Endodermal cell (in vitro differentiated cells): ENCODE measurements around the gene TSPAN11. TPM values are rescaled to one million over a fixed set of nuclear protein-coding genes. Genes with fewer than 3 reads are reported as not detected.

ENCODE experiments used
- DNase-seq: peaks from one replicate; pipeline ENCODE4 v3.0.0-alpha.2; 2017
- H3K27ac ChIP-seq: 2 replicates; pipeline ENCODE4 v1.5.1; 2013; ENCODE audit warnings: mild to moderate bottlenecking, low read depth, low read length, moderate library complexity
- H3K27me3 ChIP-seq: 2 replicates; pipeline ENCODE4 v1.6.1; 2013; ENCODE audit warnings: mild to moderate bottlenecking, low read length, moderate library complexity; ENCODE audit not compliant: insufficient read depth, control insufficient read depth, poor library complexity, severe bottlenecking
- H3K36me3 ChIP-seq: 2 replicates; pipeline ENCODE4 v1.7.0; 2013; ENCODE audit warnings: mild to moderate bottlenecking, low read length, moderate library complexity; ENCODE audit not compliant: control insufficient read depth, insufficient read depth
- H3K4me1 ChIP-seq: one replicate; pipeline ENCODE4 v1.7.0; 2013; ENCODE audit warnings: low read length; ENCODE audit not compliant: control insufficient read depth, insufficient read depth
- H3K4me3 ChIP-seq: 2 replicates; pipeline ENCODE4 v1.5.1; 2013; ENCODE audit warnings: mild to moderate bottlenecking, low read length, moderate library complexity
- H3K9ac ChIP-seq: 2 replicates; pipeline ENCODE4 v1.6.1; 2013; ENCODE audit warnings: mild to moderate bottlenecking, low read length, moderate library complexity; ENCODE audit not compliant: poor library complexity, severe bottlenecking; ENCODE audit errors: extremely low read depth
- H3K9me3 ChIP-seq: 2 replicates; pipeline ENCODE4 v1.6.1; 2013; ENCODE audit warnings: mild to moderate bottlenecking, low read length, moderate library complexity; ENCODE audit not compliant: control insufficient read depth
- H3K27ac Mint-ChIP-seq: 2 replicates; pipeline ENCODE4 v1.8.0; 2020; ENCODE audit warnings: mixed read lengths
- H3K27me3 Mint-ChIP-seq: 2 replicates; pipeline ENCODE4 v1.8.0; 2021; ENCODE audit warnings: mild to moderate bottlenecking, mixed read lengths; ENCODE audit not compliant: insufficient read depth
- H3K36me3 Mint-ChIP-seq: 2 replicates; pipeline ENCODE4 v1.8.0; 2020; ENCODE audit warnings: low read depth, mixed read lengths
- H3K4me1 Mint-ChIP-seq: 2 replicates; pipeline ENCODE4 v1.8.0; 2020; ENCODE audit warnings: mixed read lengths
- H3K4me3 Mint-ChIP-seq: 2 replicates; pipeline ENCODE4 v1.8.0; 2020; ENCODE audit warnings: mild to moderate bottlenecking, moderate library complexity, mixed read lengths
- H3K9me3 Mint-ChIP-seq: 2 replicates; pipeline ENCODE4 v1.8.0; 2020; ENCODE audit warnings: mild to moderate bottlenecking, mixed read lengths
- WGBS, 2 experiments: methylation state at CpG; one replicate each; pipeline versions ENCODE4 v1.1.5 to v1.1.7; 2013; ENCODE audit warnings: missing lambda C conversion rate in 2 of 2, mixed read lengths in 1 of 2; ENCODE audit not compliant: insufficient coverage in 1 of 2, insufficient read length in 1 of 2; 5-methylcytosine and 5-hydroxymethylcytosine counted together
- total RNA-seq, 2 donors: library from RNA; stranded (reverse); fragmentation: NEBNext Ultra II Directional in 1 of 2; extraction: Animal tissue kit (Norgen Biotek cat#: 25700) in 1 of 2; gene quantifications; 2 replicates in 1 of 2; 3 replicates in 1 of 2; pipeline ENCODE4 v1.2.1, GENCODE V29; 2021
- TF ChIP-seq, protein P1 (sequence below): fragments of 200-600 bp; sonication (generic); conservative IDR thresholded peaks from 2 replicates; pipeline ENCODE4 v1.5.0; 2021; ENCODE audit warnings: antibody characterized with exemption, mild to moderate bottlenecking

Gene TSPAN11
- total RNA-seq, 2 donors from 2014 or later = 0.20 to 3.6 TPM

DNA sequence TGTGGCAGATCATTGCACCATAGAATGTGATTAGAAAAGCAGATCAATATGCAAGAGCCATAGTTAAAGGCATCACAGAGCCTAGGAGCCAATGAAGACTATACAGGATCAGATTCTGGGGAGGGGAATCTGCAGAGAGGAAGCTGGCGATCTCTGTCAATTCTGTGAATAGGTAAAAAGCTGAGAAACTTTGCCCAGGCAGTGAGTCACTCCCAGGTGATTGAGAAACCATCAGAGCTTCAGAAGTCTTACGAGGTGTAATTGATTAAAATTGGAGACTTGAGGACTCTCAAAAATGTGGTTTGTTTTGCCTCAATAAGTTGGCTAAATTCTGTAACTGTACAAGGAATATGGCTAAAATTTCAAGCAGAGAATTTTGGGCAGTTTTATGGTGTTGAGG lies 41.7 kb upstream of the TSPAN11 start:
- Mint-ChIP-seq H3K4me3 (no peak overlapping the region), H3K36me3 (no peaks in the 10 kb centered on the region), H3K27me3 (peaks cover 16% of the 10 kb centered on the region), H3K9me3 (peaks cover 34% of the 10 kb centered on the region), H3K27ac (no peak overlapping the region), H3K4me1 (no peaks in the 10 kb centered on the region)
- Histone ChIP-seq H3K27ac (no peak overlapping the region), H3K27me3 (peaks cover 10% of the 10 kb centered on the region), H3K9ac (no peak overlapping the region), H3K9me3 (peaks cover 19% of the 10 kb centered on the region), H3K4me1 (no peaks in the 10 kb centered on the region), H3K36me3 (no peaks in the 10 kb centered on the region), H3K4me3 (no peak overlapping the region)
- 79 to 85% methylated on average over 2 of the region's 2 CpGs for WGBS, 2 experiments
- no peak for DNase-seq
- TF ChIP-seq, protein P1, sequence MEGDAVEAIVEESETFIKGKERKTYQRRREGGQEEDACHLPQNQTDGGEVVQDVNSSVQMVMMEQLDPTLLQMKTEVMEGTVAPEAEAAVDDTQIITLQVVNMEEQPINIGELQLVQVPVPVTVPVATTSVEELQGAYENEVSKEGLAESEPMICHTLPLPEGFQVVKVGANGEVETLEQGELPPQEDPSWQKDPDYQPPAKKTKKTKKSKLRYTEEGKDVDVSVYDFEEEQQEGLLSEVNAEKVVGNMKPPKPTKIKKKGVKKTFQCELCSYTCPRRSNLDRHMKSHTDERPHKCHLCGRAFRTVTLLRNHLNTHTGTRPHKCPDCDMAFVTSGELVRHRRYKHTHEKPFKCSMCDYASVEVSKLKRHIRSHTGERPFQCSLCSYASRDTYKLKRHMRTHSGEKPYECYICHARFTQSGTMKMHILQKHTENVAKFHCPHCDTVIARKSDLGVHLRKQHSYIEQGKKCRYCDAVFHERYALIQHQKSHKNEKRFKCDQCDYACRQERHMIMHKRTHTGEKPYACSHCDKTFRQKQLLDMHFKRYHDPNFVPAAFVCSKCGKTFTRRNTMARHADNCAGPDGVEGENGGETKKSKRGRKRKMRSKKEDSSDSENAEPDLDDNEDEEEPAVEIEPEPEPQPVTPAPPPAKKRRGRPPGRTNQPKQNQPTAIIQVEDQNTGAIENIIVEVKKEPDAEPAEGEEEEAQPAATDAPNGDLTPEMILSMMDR = no peak

DNA sequence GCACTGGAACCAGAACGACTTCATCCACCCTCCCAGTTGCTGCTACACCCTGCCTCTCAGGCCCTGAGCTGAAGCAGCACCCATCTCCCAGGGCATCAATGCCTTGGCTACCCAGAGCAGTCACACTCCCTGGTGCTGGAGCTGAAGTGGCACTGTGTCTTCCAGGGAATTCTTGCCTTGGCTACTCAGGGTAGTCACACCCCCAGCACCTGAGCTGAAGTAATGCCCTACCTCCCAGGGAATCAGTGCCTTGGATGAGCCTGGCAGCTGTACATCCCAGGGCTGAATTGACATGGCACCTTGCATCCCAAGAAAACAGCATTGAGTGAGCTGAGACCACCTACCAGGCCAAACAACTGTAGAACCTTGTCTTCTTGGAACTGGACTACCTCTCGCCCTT lies 41.2 kb upstream of the TSPAN11 start:
- Histone ChIP-seq H3K36me3 (no peaks in the 10 kb centered on the region), H3K4me1 (no peaks in the 10 kb centered on the region), H3K9me3 (peaks cover 19% of the 10 kb centered on the region), H3K9ac (no peak overlapping the region), H3K27ac (no peak overlapping the region), H3K27me3 (peaks cover 10% of the 10 kb centered on the region), H3K4me3 (no peak overlapping the region)
- H3K9me3 Mint-ChIP-seq = peaks cover 39% of the 10 kb centered on the region
- no peaks in the 10 kb centered on the region for H3K36me3 Mint-ChIP-seq
- WGBS, 2 experiments = 86 to 100% methylated on average over 1 to 2 of the region's 2 CpGs
- DNase-seq = no peak
- H3K4me3 Mint-ChIP-seq = no peak overlapping the region
- no peaks in the 10 kb centered on the region for H3K4me1 Mint-ChIP-seq
- no peak overlapping the region for H3K27ac Mint-ChIP-seq
- TF ChIP-seq, protein P1 = no peak
- H3K27me3 Mint-ChIP-seq = peaks cover 13% of the 10 kb centered on the region

- no peaks in the 10 kb centered on the region for H3K36me3 Mint-ChIP-seq
- H3K27me3 Mint-ChIP-seq = peaks cover 13% of the 10 kb centered on the region
- H3K9me3 Mint-ChIP-seq = peaks cover 43% of the 10 kb centered on the region
- TF ChIP-seq, protein P1 = no peak
- Histone ChIP-seq H3K9ac (no peak overlapping the region), H3K9me3 (peaks cover 19% of the 10 kb centered on the region), H3K27ac (no peak overlapping the region), H3K36me3 (no peaks in the 10 kb centered on the region), H3K27me3 (no peaks in the 10 kb centered on the region), H3K4me1 (no peaks in the 10 kb centered on the region), H3K4me3 (no peak overlapping the region)
- no peaks in the 10 kb centered on the region for H3K4me1 Mint-ChIP-seq
- H3K27ac Mint-ChIP-seq = no peak overlapping the region
- H3K4me3 Mint-ChIP-seq = no peak overlapping the region
- DNase-seq = no peak
These were observed 39.3 kb upstream of the TSPAN11 start for GRCh38 chr12:30887226-30887625.
